HL-60 (cell line): ENCODE data around the gene ELOA.
A peak's percentile ranks its signal among the peaks of the same experiment; 100 is the strongest.

Experiments
- DNase-seq, 2 experiments: peaks; one replicate each; pipeline ENCODE4 v3.0.0-alpha.2; 2010 to 2020; ENCODE audit warnings: low read depth in 1 of 2, low spot score in 1 of 2
- H3K27ac ChIP-seq: fragments of 250-450 bp; sonication (Bioruptor Pico); replicated peaks from 2 replicates; pipeline ENCODE4 v1.5.1; 2020; ENCODE audit warnings: mild to moderate bottlenecking, moderate library complexity
- H3K27me3 ChIP-seq: fragments of 250-450 bp; sonication (Bioruptor Pico); 2 replicates; pipeline ENCODE4 v1.5.1; 2021; ENCODE audit warnings: mild to moderate bottlenecking, moderate library complexity; ENCODE audit not compliant: insufficient read depth, poor library complexity, severe bottlenecking
- H3K4me3 ChIP-seq: replicated peaks from 2 replicates; pipeline ENCODE4 v1.5.1; 2011; ENCODE audit warnings: mild to moderate bottlenecking, control low read depth, low read length; ENCODE audit not compliant: insufficient read depth
- CTCF ChIP-seq: IDR thresholded peaks from one replicate; pipeline ENCODE4 v1.5.1; 2011; ENCODE audit warnings: low read length, control low read depth, inconsistent platforms; ENCODE audit not compliant: insufficient read depth
- GABPA ChIP-seq: IDR thresholded peaks from 2 replicates; pipeline ENCODE4 v1.6.1; 2012; ENCODE audit warnings: low read depth
- POLR2AphosphoS5 ChIP-seq: IDR thresholded peaks from 2 replicates; pipeline ENCODE4 v1.6.1; 2012; ENCODE audit warnings: low read depth
- REST ChIP-seq: IDR thresholded peaks from 2 replicates; pipeline ENCODE4 v1.6.1; 2012; ENCODE audit warnings: low read depth; ENCODE audit not compliant: insufficient replicate concordance
- SPI1 ChIP-seq: IDR thresholded peaks from 2 replicates; pipeline ENCODE4 v1.6.1; 2012; ENCODE audit warnings: low read depth, mild to moderate bottlenecking, borderline replicate concordance

Gene ELOA

GRCh38 chr1:23774174-23774880 is 31.1 kb downstream of the ELOA start:
- no peak for TF ChIP-seq SPI1
- TF ChIP-seq GABPA: no peak
- no peak for TF ChIP-seq REST
- Histone ChIP-seq H3K4me3 (no peak overlapping the region), H3K27ac (no peak overlapping the region), H3K27me3 (no peaks in the 10 kb centered on the region)
- DNase-seq: no peak

GRCh38 chr1:23776217-23776616 is 32.9 kb downstream of the ELOA start:
- Histone ChIP-seq H3K27me3 (no peaks in the 10 kb centered on the region), H3K4me3 (no peak overlapping the region), H3K27ac (no peak overlapping the region)
- no peak for DNase-seq
- TF ChIP-seq SPI1 (no peak), REST (no peak), GABPA (no peak), CTCF (no peak), POLR2AphosphoS5 (no peak)

GRCh38 chr1:23777979-23778814 is 34.9 kb downstream of the ELOA start, which contains the start of gene PITHD1:
TSS of gene PITHD1 (plus strand) at chr1:23778418. CDS start at chr1:23778516, 98 bp downstream.
- peak within 1 kb of the TSS; percentile 74 for H3K27ac ChIP-seq
- H3K4me3 ChIP-seq: peak within 1 kb of the TSS; percentile 93
- H3K27me3 ChIP-seq: no peaks in the 10 kb centered on the region
- DNase-seq: peak; percentile 76 to 77
- TF ChIP-seq CTCF: no peak
- TF ChIP-seq REST: no peak
- no peak for TF ChIP-seq SPI1
- no peak for TF ChIP-seq GABPA
- peak; percentile 92 for TF ChIP-seq POLR2AphosphoS5
